Measurements from ENCODE around the gene VCX2. TPM values are rescaled to one million over a fixed set of nuclear protein-coding genes. Genes with fewer than 3 reads are reported as not detected.
"Not testable (repeated sequence)": the region's sequence is repeated elsewhere in the genome, so short reads cannot be mapped to it uniquely, and the experiment has no call there.

Gene VCX2
- not detected for total RNA-seq
- not detected for polyA plus RNA-seq
- long read RNA-seq, donor 1 = 0 reads
- long read RNA-seq, donor 2 = 0 reads

GRCh38 chrX:8171169-8171568, at the start of gene VCX2:
Gene VCX2 (minus strand): TSS chrX:8171267. CDS start chrX:8170643, 624 bp downstream.
- H3K27ac ChIP-seq (ENCODE audit: low read depth in 1 of 2, low read length in 2 of 2); DNase-seq; H3K27me3 ChIP-seq (ENCODE audit: control insufficient read depth in 1 of 2, insufficient read depth in 2 of 2, low read length in 1 of 2); H3K9me3 ChIP-seq (ENCODE audit: control insufficient read depth, low read length); intact Hi-C loops (cut with DNase I); H3K4me3 ChIP-seq (ENCODE audit: low read length in 2 of 2); H3K36me3 ChIP-seq (ENCODE audit: control insufficient read depth in 1 of 2, insufficient read depth in 2 of 2, low read length in 1 of 2); ATAC-seq (ENCODE audit: low FRiP score); H3K4me1 ChIP-seq (ENCODE audit: control insufficient read depth in 1 of 2, insufficient read depth in 2 of 2, low read length in 2 of 2): not testable (repeated sequence)
- WGBS, 2 donors = 75 to 99% methylated on average over 3 of the region's 3 CpGs

GRCh38 chrX:8204943-8205342, 33.9 kb upstream of the VCX2 start:
- 52 to 91% methylated on average over 4 of the region's 4 CpGs for WGBS, 2 donors
- Histone ChIP-seq H3K4me3 (ENCODE audit: low read length in 2 of 2) (no peak overlapping the region), H3K4me1 (ENCODE audit: control insufficient read depth in 1 of 2, insufficient read depth in 2 of 2, low read length in 2 of 2) (no peaks in the 10 kb centered on the region), H3K36me3 (ENCODE audit: control insufficient read depth in 1 of 2, insufficient read depth in 2 of 2, low read length in 1 of 2) (no peaks in the 10 kb centered on the region), H3K27me3 (ENCODE audit: control insufficient read depth in 1 of 2, insufficient read depth in 2 of 2, low read length in 1 of 2) (no peaks in the 10 kb centered on the region), H3K9me3 (ENCODE audit: control insufficient read depth, low read length) (no peaks in the 10 kb centered on the region), H3K27ac (ENCODE audit: low read depth in 1 of 2, low read length in 2 of 2) (no peak overlapping the region)
- DNase-seq (no peak), ATAC-seq (ENCODE audit: low FRiP score) (no peak)
- intact Hi-C loops (cut with DNase I) = no loop called here

- no peaks in the 10 kb centered on the region for H3K4me1 ChIP-seq (ENCODE audit: control insufficient read depth in 1 of 2, insufficient read depth in 2 of 2, low read length in 2 of 2)
- DNase-seq = no peak
- intact Hi-C loops (cut with DNase I) = no loop called here
- 69 to 95% methylated on average over 6 of the region's 6 CpGs for WGBS, 2 donors
- no peaks in the 10 kb centered on the region for H3K9me3 ChIP-seq (ENCODE audit: control insufficient read depth, low read length)
- H3K27ac ChIP-seq (ENCODE audit: low read depth in 1 of 2, low read length in 2 of 2) = no peak overlapping the region
- H3K4me3 ChIP-seq (ENCODE audit: low read length in 2 of 2) = no peak overlapping the region
- H3K27me3 ChIP-seq (ENCODE audit: control insufficient read depth in 1 of 2, insufficient read depth in 2 of 2, low read length in 1 of 2) = no peaks in the 10 kb centered on the region
- ATAC-seq (ENCODE audit: low FRiP score) = no peak
- H3K36me3 ChIP-seq (ENCODE audit: control insufficient read depth in 1 of 2, insufficient read depth in 2 of 2, low read length in 1 of 2) = no peaks in the 10 kb centered on the region
These were observed 33.3 kb upstream of the VCX2 start for GRCh38 chrX:8204169-8204935.

GRCh38 chrX:8201896-8202331, 30.8 kb upstream of the VCX2 start:
- H3K4me3 ChIP-seq (ENCODE audit: low read length in 2 of 2) = no peak overlapping the region
- no peaks in the 10 kb centered on the region for H3K9me3 ChIP-seq (ENCODE audit: control insufficient read depth, low read length)
- DNase-seq (peak in 1 of 2 donors; percentile 58), ATAC-seq (ENCODE audit: low FRiP score) (no peak)
- H3K27ac ChIP-seq (ENCODE audit: low read depth in 1 of 2, low read length in 2 of 2) = no peak overlapping the region
- intact Hi-C loops (cut with DNase I) = no loop called here
- H3K27me3 ChIP-seq (ENCODE audit: control insufficient read depth in 1 of 2, insufficient read depth in 2 of 2, low read length in 1 of 2) = no peaks in the 10 kb centered on the region
- no peaks in the 10 kb centered on the region for H3K36me3 ChIP-seq (ENCODE audit: control insufficient read depth in 1 of 2, insufficient read depth in 2 of 2, low read length in 1 of 2)
- no peaks in the 10 kb centered on the region for H3K4me1 ChIP-seq (ENCODE audit: control insufficient read depth in 1 of 2, insufficient read depth in 2 of 2, low read length in 2 of 2)
- WGBS, 2 donors = 5 to 8% methylated on average over 8 of the region's 8 CpGs

- no peak for DNase-seq
- ATAC-seq (ENCODE audit: low FRiP score) = no peak
- H3K27ac ChIP-seq (ENCODE audit: low read depth in 1 of 2, low read length in 2 of 2) = no peak overlapping the region
- intact Hi-C loops (cut with DNase I) = no loop called here
- no peaks in the 10 kb centered on the region for H3K27me3 ChIP-seq (ENCODE audit: control insufficient read depth in 1 of 2, insufficient read depth in 2 of 2, low read length in 1 of 2)
- H3K9me3 ChIP-seq (ENCODE audit: control insufficient read depth, low read length) = no peaks in the 10 kb centered on the region
- WGBS, 2 donors = 85 to 86% methylated on average over 7 of the region's 7 CpGs
- no peak overlapping the region for H3K4me3 ChIP-seq (ENCODE audit: low read length in 2 of 2)
- no peaks in the 10 kb centered on the region for H3K4me1 ChIP-seq (ENCODE audit: control insufficient read depth in 1 of 2, insufficient read depth in 2 of 2, low read length in 2 of 2)
- H3K36me3 ChIP-seq (ENCODE audit: control insufficient read depth in 1 of 2, insufficient read depth in 2 of 2, low read length in 1 of 2) = no peaks in the 10 kb centered on the region
These were observed 25.7 kb upstream of the VCX2 start for GRCh38 chrX:8196776-8197175.

- H3K9me3 ChIP-seq (ENCODE audit: control insufficient read depth, low read length) = no peaks in the 10 kb centered on the region
- no peaks in the 10 kb centered on the region for H3K36me3 ChIP-seq (ENCODE audit: control insufficient read depth in 1 of 2, insufficient read depth in 2 of 2, low read length in 1 of 2)
- ATAC-seq (ENCODE audit: low FRiP score) (no peak), DNase-seq (no peak)
- no peak overlapping the region for H3K4me3 ChIP-seq (ENCODE audit: low read length in 2 of 2)
- no peaks in the 10 kb centered on the region for H3K27me3 ChIP-seq (ENCODE audit: control insufficient read depth in 1 of 2, insufficient read depth in 2 of 2, low read length in 1 of 2)
- no peaks in the 10 kb centered on the region for H3K4me1 ChIP-seq (ENCODE audit: control insufficient read depth in 1 of 2, insufficient read depth in 2 of 2, low read length in 2 of 2)
- no peak overlapping the region for H3K27ac ChIP-seq (ENCODE audit: low read depth in 1 of 2, low read length in 2 of 2)
- intact Hi-C loops (cut with DNase I) = no loop called here
- 72 to 82% methylated on average over 2 of the region's 2 CpGs for WGBS, 2 donors
These were observed 23.1 kb upstream of the VCX2 start for GRCh38 chrX:8194216-8194615.

GRCh38 chrX:8192276-8192675, 21.2 kb upstream of the VCX2 start:
- whole genome bisulfite sequencing, 2 donors = 55 to 67% methylated on average over 2 of the region's 2 CpGs
- Histone ChIP-seq H3K4me1 (ENCODE audit: control insufficient read depth in 1 of 2, insufficient read depth in 2 of 2, low read length in 2 of 2) (no peaks in the 10 kb centered on the region), H3K36me3 (ENCODE audit: control insufficient read depth in 1 of 2, insufficient read depth in 2 of 2, low read length in 1 of 2) (no peaks in the 10 kb centered on the region), H3K27ac (ENCODE audit: low read depth in 1 of 2, low read length in 2 of 2) (no peak overlapping the region), H3K4me3 (ENCODE audit: low read length in 2 of 2) (no peak overlapping the region), H3K27me3 (ENCODE audit: control insufficient read depth in 1 of 2, insufficient read depth in 2 of 2, low read length in 1 of 2) (no peaks in the 10 kb centered on the region), H3K9me3 (ENCODE audit: control insufficient read depth, low read length) (no peaks in the 10 kb centered on the region)
- DNase-seq (no peak), ATAC-seq (ENCODE audit: low FRiP score) (no peak)
- intact Hi-C loops (cut with DNase I) = no loop called here

GRCh38 chrX:8191022-8191421, 20.0 kb upstream of the VCX2 start:
- ATAC-seq (ENCODE audit: low FRiP score) = no peak
- H3K4me1 ChIP-seq (ENCODE audit: control insufficient read depth in 1 of 2, insufficient read depth in 2 of 2, low read length in 2 of 2) = no peaks in the 10 kb centered on the region
- H3K27me3 ChIP-seq (ENCODE audit: control insufficient read depth in 1 of 2, insufficient read depth in 2 of 2, low read length in 1 of 2) = no peaks in the 10 kb centered on the region
- no peak for DNase-seq
- intact Hi-C loops (cut with DNase I) = no loop called here
- H3K4me3 ChIP-seq (ENCODE audit: low read length in 2 of 2) = no peak overlapping the region
- WGBS, 2 donors = 92 to 95% methylated on average over 8 of the region's 8 CpGs
- H3K9me3 ChIP-seq (ENCODE audit: control insufficient read depth, low read length) = no peaks in the 10 kb centered on the region
- no peak overlapping the region for H3K27ac ChIP-seq (ENCODE audit: low read depth in 1 of 2, low read length in 2 of 2)
- H3K36me3 ChIP-seq (ENCODE audit: control insufficient read depth in 1 of 2, insufficient read depth in 2 of 2, low read length in 1 of 2) = no peaks in the 10 kb centered on the region

GRCh38 chrX:8190341-8190830, 19.3 kb upstream of the VCX2 start:
- intact Hi-C loops (cut with DNase I) = no loop called here
- H3K4me1 ChIP-seq (ENCODE audit: control insufficient read depth in 1 of 2, insufficient read depth in 2 of 2, low read length in 2 of 2) = no peaks in the 10 kb centered on the region
- H3K9me3 ChIP-seq (ENCODE audit: control insufficient read depth, low read length) = no peaks in the 10 kb centered on the region
- H3K36me3 ChIP-seq (ENCODE audit: control insufficient read depth in 1 of 2, insufficient read depth in 2 of 2, low read length in 1 of 2) = no peaks in the 10 kb centered on the region
- DNase-seq (no peak), ATAC-seq (ENCODE audit: low FRiP score) (no peak)
- no peaks in the 10 kb centered on the region for H3K27me3 ChIP-seq (ENCODE audit: control insufficient read depth in 1 of 2, insufficient read depth in 2 of 2, low read length in 1 of 2)
- H3K27ac ChIP-seq (ENCODE audit: low read depth in 1 of 2, low read length in 2 of 2) = no peak overlapping the region
- 90 to 92% methylated on average over 4 of the region's 4 CpGs for WGBS, 2 donors
- no peak overlapping the region for H3K4me3 ChIP-seq (ENCODE audit: low read length in 2 of 2)
